GM19468 (cell line): ENCODE measurements around the gene BRSK2.
"Not testable (repeated sequence)": the region's sequence is repeated elsewhere in the genome, so short reads cannot be mapped to it uniquely, and the experiment has no call there.

Experiments used
- ATAC-seq: cut with Tn5 transposase; IDR thresholded peaks from one replicate; pipeline ENCODE4 v1.9.1; 2021; ENCODE audit warnings: mild to moderate bottlenecking, moderate library complexity, moderate number of reproducible peaks; ENCODE audit not compliant: unreplicated experiment; ENCODE audit errors: extremely low read depth

The BRSK2 gene

DNA sequence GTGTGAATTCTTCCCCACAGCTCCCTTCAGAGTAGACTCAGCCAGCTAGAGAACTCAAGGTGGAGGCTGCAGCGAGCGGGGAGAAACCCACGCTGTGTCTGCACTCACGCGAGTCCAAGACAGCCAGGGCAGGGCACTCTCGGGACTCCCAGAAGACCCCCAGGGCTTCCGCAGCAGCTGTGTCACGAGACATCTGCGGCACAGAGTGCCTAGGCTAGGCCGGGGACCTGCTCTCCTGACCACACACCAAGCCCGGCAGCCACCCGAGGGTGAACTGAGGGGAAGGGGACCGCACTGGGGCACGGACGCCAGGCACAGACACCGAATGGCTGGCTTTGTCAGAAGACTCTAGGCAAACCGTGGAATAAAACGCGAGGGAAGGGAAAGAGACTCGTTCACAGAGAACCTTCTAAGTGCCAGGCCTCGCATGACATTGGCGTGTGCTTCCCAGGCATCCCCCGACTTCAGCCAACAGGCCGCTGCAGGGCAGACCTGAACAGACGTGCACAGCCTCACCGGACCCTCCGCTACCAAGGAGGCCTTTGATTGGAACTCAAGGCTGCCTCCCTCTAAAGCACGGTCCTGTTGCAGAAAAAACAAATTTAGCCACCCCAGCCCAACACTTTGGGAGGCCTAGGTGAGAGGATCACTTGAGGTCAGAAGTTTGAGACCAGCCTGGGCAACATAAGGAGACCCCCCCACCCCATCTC, 115.0 kb downstream of the BRSK2 start:
- ATAC-seq, result no peak

DNA sequence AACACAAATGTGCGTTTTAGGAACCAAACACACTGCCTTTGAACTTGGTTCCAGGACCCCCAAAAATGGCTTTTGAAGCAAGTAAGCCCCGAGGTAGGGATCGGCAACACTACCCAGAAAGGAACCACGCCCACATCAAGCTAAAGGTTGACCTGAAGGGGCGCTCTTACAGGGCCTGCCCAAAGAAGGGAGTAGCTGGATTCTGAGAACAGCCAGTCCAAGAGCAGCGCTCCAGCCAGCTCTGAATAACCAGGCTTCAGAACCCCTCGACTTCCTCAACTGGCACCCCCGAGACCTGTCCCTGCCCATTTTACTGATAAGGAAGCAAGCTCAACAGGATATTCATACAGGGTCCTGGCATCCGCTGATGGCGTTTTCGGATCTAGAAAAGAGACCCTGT, 115.7 kb downstream of the BRSK2 start:
- no peak for ATAC-seq

DNA sequence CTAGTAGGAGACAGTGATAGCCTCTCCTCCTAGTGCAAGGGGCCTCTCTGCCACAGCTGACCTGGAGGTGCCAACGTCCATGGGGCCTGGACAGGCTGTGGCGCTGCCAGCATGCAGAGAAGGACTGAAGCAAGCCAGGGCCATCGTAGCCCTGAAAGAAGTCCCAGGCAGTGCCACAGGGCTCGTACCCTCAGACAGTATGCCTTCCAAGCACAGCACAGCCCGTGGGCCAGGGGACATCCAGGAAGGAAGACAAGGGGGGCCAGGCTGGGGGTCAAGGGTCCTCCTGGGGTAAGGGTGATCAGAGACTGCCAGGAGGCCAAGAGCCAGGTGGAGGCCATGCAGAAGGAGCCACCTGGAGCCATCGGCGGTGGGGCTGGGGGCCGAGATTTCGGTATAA, 117.2 kb downstream of the BRSK2 start:
- ATAC-seq, result no peak

DNA sequence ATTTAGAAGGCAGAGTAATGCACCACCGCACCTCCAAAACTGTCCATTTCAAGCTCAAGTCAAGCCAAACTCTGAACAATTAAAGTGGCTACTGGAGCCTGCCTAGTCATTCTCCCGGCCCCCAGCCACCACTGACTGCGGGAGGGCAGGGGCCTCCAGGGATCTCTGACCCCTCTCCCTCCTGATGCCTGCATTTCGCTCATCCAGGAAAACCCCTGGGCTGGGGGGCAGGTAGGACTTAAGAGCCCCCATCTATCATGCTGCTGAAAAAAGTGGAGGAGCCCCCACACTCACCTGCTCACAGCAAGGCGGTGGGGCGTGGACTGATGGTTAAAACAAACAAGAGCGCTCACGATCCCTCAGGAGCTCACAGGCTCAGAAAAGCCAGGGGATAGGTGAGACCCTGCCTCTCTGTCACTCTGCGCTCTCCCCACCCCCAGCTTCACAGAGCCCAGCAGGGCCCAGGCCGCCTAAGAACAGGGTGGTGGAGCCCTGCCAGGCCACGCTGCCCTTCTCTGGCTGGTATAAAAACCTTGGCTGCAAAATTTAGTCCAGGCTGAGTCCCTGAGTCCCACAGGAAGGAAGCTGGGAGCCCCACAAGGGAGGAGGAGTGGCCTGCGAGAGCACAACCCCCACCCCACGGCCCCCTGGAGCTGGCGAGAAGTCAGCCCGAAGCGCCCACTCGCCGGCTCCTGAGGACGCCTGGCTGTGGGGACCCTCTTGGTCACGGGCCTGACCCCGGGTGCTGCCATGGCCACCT, 117.8 kb downstream of the BRSK2 start:
- ATAC-seq, result no peak

DNA sequence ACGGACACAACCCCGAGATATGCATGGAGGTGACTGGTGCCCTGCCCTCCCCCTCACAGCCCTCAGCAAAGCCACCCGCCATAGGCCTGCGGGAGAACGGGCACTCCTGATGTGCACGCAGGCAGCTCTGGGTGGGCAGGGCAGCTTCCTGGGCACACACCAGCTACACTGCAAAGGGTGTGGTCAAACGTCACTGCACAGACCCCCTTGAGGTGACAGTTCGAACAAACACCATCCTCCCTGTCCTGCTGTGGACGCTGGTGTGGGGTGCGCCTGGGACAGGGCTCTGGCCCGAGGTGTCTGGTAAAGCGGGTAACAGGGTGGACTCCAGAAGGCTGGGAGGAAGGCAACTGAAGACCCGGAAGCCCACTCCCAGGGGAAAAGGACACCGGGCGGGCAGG, 118.8 kb downstream of the BRSK2 start:
- ATAC-seq, result no peak

DNA sequence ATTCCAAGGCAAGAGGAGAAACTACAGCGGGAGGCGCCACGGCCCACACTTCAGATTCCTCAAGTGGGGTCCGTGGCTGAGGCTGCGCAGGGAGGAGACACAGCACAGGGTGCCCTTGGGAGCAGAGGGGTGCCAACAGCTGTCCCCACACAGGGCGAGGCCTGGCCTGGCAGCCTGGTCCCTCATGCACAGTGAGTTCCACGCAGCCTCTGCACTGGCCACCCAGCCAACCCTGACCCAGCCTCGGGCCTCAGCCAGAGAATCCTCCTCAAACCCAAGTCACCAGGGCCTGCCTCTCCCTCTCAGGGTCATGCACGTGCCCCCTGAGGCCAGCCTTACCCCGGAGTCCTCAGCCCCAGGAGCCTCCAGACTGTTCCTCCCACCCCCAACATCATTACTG, 119.3 kb downstream of the BRSK2 start:
- ATAC-seq, result no peak

DNA sequence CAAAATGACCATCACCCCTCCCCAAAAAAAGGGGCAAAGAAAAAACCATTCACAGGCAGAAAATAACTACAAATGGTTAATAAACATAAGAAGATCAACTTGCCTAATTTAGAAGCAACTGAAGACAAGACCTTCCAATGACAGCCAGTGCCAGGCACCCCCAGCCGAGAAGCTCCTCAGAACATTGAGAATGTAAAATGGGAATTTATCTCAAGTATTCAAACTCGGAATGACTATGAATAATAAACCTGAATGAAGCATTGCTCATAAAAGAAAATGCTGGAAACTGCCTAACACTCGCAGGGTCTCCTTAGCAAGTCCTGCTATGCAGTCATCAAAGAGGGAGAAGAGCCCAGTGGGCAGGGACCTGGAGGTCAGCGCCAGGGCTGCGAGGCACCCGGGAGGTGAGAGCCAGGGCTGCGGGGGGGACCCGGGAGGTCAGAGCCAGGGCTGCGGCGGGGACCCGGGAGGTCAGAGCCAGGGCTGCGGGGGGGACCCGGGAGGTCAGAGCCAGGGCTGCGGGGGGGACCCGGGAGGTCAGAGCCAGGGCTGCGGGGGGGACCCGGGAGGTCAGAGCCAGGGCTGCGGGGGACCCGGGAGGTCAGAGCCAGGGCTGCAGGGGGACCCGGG, 120.0 kb downstream of the BRSK2 start:
- no peak for ATAC-seq

DNA sequence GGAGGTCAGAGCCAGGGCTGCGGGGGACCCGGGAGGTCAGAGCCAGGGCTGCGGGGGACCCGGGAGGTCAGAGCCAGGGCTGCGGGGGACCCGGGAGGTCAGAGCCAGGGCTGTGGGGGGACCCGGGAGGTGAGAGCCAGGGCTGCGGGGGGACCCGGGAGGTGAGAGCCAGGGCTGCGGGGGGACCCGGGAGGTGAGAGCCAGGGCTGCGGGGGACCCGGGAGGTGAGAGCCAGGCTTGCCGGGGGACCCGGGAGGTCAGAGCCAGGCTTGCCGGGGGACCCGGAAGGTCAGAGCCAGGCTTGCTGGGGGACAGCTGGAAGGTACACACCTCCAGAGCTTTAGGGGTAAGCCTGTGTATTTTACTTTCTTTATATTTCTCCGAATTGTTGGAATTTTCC, 120.6 kb downstream of the BRSK2 start:
- ATAC-seq, result not testable (repeated sequence)

DNA sequence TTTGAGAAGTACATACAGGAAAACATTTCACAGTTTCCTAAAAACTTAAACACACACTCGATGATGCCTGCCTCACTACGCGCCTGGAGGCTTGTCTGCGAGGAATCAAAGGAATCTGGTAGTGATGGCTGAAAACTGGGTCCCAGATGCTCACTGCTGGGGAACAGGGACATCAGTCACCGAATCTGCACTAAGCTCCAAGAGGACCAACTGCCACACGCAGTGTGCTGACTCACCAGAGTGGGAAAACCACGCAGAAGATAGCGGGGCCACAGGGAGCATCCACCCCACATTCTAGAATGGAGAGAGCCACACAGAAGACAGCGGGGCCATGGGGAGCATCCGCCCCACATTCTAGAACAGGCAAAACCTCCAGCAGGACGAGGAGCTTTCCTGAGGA, 121.2 kb downstream of the BRSK2 start:
- no peak for ATAC-seq

DNA sequence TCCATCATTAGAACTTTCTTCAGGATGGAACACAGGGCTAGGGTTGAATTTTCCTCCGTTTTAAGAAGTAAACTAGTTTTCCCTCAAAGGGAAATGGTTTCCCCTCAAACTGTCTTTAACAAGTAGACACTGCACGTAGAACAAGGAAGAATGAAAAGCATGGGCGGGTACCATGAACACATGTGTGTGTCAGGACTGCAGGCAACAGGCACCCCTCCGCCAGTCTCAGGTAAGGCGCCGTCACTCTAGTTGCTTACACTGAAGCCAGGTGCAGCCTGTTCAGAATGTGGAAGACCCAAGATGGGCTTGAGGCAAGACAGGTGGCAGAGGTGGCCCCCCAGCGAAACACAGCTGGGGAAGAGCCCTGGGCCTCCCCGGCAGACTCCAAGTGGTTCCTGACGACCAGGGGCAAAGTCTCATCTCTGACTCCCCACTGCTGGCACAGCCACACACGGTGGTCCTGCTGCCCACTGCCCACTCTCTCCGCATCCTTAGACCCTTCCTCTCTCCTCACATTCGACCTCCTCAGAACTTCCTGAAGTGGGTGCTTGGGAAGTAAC, 122.3 kb downstream of the BRSK2 start:
- ATAC-seq, result no peak
